Subcutaneous abdominal adipose tissue (tissue), 5 donors: ENCODE measurements around the gene ECHDC1.
"Not testable (repeated sequence)": the region's sequence is repeated elsewhere in the genome, so short reads cannot be mapped to it uniquely, and the experiment has no call there.

Source experiments
- H3K27ac ChIP-seq: one replicate; pipeline ENCODE4 v1.7.0; 2013; ENCODE audit warnings: low read depth, mild to moderate bottlenecking, inconsistent platforms, low read length, moderate library complexity
- H3K27me3 ChIP-seq, 5 donors: one replicate each; pipeline ENCODE4 v1.7.0; 2013; ENCODE audit warnings: low read length in 5 of 5, inconsistent platforms in 1 of 5; ENCODE audit not compliant: control insufficient read depth in 5 of 5, insufficient read depth in 4 of 5
- H3K36me3 ChIP-seq, 5 donors: one replicate each; pipeline ENCODE4 v1.7.0; 2013; ENCODE audit warnings: low read length in 5 of 5; ENCODE audit not compliant: control insufficient read depth in 5 of 5, insufficient read depth in 5 of 5
- H3K4me1 ChIP-seq, 5 donors: one replicate each; pipeline ENCODE4 v1.7.0; 2013; ENCODE audit warnings: low read length in 5 of 5, mild to moderate bottlenecking in 3 of 5, moderate library complexity in 1 of 5; ENCODE audit not compliant: control insufficient read depth in 5 of 5, insufficient read depth in 5 of 5
- H3K4me3 ChIP-seq, 5 donors: one replicate each; pipeline ENCODE4 v1.7.0; 2013; ENCODE audit warnings: low read length in 5 of 5, low read depth in 1 of 5
- H3K9ac ChIP-seq, 5 donors: one replicate each; pipeline ENCODE4 v1.7.0; 2013; ENCODE audit warnings: low read length in 5 of 5, mild to moderate bottlenecking in 4 of 5, moderate library complexity in 3 of 5
- H3K9me3 ChIP-seq, 5 donors: one replicate each; pipeline ENCODE4 v1.7.0; 2013; ENCODE audit warnings: low read length in 5 of 5; ENCODE audit not compliant: control insufficient read depth in 5 of 5
- donor health status: healthy.
- donor health status: healthy.
- donor health status: healthy.
- donor health status: healthy.
- donor health status: healthy.

Gene ECHDC1

GRCh38 chr6:127342946-127343808 is at the start of gene ECHDC1:
TSS of gene ECHDC1 (minus strand) at chr6:127343609. CDS start at chr6:127331028, 12,581 bp downstream.
- no peaks in the 10 kb centered on the region for H3K27me3 ChIP-seq
- H3K9me3 ChIP-seq = no peaks in the 10 kb centered on the region
- no peaks in the 10 kb centered on the region for H3K36me3 ChIP-seq
- peak within 1 kb of the TSS; percentile 70 to 98 (median 94) for H3K9ac ChIP-seq
- peak within 1 kb of the TSS; percentile 92 for H3K27ac ChIP-seq
- peak within 1 kb of the TSS; percentile 89 to 100 (median 99) for H3K4me3 ChIP-seq
- H3K4me1 ChIP-seq = peaks cover 8 to 50% (median 41%) of the 10 kb centered on the region in 5 donors

DNA sequence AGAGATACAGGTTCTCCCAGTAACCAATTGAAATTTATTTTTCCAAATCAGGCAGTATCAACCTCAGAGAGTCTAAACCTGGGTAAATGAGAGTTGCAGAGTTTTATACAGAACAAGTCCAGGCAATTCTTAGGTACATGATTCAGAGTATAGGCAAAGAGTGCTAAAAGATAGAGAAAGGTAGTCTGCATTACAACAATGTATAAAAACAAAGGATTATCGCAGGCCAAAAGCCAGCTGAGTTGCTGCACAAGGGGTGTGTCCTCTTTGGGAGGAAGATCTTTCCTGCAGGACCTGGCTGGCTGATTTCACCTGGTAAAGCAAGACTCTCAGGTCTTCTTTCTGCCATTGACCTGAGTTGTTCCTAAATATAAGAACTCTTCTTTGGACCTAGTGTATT is 48.9 kb upstream of the ECHDC1 start:
- H3K9me3 ChIP-seq = no peaks in the 10 kb centered on the region
- no peak overlapping the region for H3K9ac ChIP-seq
- H3K27me3 ChIP-seq = no peaks in the 10 kb centered on the region
- H3K4me3 ChIP-seq = no peak overlapping the region
- no peaks in the 10 kb centered on the region for H3K36me3 ChIP-seq
- H3K4me1 ChIP-seq = peaks cover 0 to 18% (median 5%) of the 10 kb centered on the region in 5 donors
- no peak overlapping the region for H3K27ac ChIP-seq

- no peak overlapping the region for H3K4me3 ChIP-seq
- H3K9me3 ChIP-seq = no peaks in the 10 kb centered on the region
- H3K36me3 ChIP-seq = no peaks in the 10 kb centered on the region
- no peaks in the 10 kb centered on the region for H3K27me3 ChIP-seq
- H3K9ac ChIP-seq = no peak overlapping the region
- H3K4me1 ChIP-seq = peaks cover 0 to 14% (median 5%) of the 10 kb centered on the region in 5 donors
- H3K27ac ChIP-seq = no peak overlapping the region
These were observed 47.9 kb upstream of the ECHDC1 start for GRCh38 chr6:127391094-127391953.

DNA sequence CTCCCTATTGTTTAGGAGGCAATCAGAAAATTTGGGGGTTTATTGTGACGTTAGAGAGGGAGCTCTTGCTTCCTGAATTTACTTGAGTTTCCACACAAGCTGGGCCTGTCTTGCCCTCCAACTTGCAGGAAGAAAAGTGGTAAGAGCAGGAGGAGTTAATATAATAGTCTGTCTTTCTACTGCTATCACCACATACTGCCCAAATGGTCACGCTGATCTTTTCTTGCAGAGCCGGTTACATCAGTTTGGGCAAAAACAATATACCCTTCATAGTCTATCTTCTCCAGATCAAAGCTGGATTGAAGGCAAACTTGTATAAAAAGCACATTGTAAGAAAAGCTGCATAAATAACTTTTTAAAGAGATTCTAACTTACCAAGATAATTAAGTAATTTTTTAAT is 46.3 kb upstream of the ECHDC1 start:
- no peak overlapping the region for H3K4me3 ChIP-seq
- no peak overlapping the region for H3K9ac ChIP-seq
- no peak overlapping the region for H3K27ac ChIP-seq
- no peaks in the 10 kb centered on the region for H3K27me3 ChIP-seq
- H3K9me3 ChIP-seq = no peaks in the 10 kb centered on the region
- no peaks in the 10 kb centered on the region for H3K36me3 ChIP-seq
- peaks cover 0 to 14% (median 5%) of the 10 kb centered on the region in 5 donors for H3K4me1 ChIP-seq

DNA sequence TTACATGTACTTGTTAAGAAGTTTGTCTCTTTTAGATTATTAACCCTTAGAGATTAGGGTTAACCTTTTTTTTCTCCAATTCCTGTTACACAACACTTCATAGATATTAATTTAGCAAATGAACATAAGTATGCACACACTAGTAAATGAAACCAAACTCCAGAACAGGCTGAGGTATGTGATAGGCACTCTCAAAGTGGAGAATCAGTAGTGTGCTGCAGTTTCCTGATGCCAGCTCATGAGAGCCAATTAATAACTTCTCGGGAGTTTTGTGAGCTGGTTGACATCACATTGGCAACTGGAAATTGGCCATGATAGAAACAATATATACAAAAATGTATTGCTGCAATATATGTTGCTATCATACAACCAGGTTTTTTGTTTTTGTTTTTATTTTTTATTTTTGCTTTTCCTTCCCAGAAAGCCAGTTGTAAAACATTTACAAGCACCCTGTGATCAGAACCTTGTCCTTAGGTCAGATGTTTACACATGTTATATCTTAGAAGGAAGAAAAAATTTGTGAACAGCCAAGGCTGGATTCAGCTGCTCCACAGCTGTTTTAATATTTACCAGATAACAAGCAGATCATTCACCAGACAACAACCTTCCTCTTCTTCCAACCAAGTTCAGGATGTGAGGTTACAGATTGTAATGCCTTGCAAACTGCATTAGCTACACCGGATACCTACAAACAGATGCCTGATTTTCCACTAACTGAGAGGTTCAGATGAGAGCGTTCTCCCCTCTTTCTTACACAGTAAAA is 42.4 kb upstream of the ECHDC1 start:
- no peak overlapping the region for H3K9ac ChIP-seq

GRCh38 chr6:127384848-127385247 is 41.4 kb upstream of the ECHDC1 start:
- H3K27me3 ChIP-seq, H3K9ac ChIP-seq, H3K9me3 ChIP-seq, H3K4me3 ChIP-seq, H3K27ac ChIP-seq, H3K4me1 ChIP-seq, H3K36me3 ChIP-seq: not testable (repeated sequence)

More for the DNA sequence above, 42.4 kb upstream of the ECHDC1 start:
- H3K4me3 ChIP-seq = no peak overlapping the region
- no peaks in the 10 kb centered on the region for H3K36me3 ChIP-seq
- no peaks in the 10 kb centered on the region for H3K27me3 ChIP-seq
- no peak overlapping the region for H3K27ac ChIP-seq
- peaks cover 0 to 2% (median 0%) of the 10 kb centered on the region in 5 donors for H3K9me3 ChIP-seq
- peaks cover 0 to 17% (median 5%) of the 10 kb centered on the region in 5 donors for H3K4me1 ChIP-seq

DNA sequence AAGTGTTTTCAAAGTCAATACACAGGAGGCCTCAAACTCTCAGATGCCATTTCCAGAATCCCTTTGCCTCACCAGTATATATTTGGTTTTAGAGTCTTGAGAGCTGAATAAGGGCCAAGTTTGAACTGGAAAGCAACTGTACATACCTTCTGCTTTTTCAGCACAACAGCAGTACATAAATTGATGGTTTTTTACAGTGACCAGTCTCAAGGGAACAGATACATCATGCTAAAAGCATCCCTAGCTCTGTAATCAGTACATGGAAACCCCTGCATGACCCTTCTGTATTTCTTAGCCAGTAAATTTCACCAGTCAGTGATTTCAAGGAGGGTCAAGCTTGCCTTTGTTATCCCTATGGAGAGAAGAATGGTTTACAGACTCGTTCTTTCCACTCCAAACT is 40.6 kb upstream of the ECHDC1 start:
- peaks cover 0 to 9% (median 5%) of the 10 kb centered on the region in 5 donors for H3K4me1 ChIP-seq
- no peaks in the 10 kb centered on the region for H3K36me3 ChIP-seq
- no peak overlapping the region for H3K9ac ChIP-seq
- peaks cover 0 to 2% (median 0%) of the 10 kb centered on the region in 5 donors for H3K9me3 ChIP-seq
- peak overlapping the region; percentile 27 for H3K27ac ChIP-seq
- no peaks in the 10 kb centered on the region for H3K27me3 ChIP-seq
- H3K4me3 ChIP-seq = no peak overlapping the region

DNA sequence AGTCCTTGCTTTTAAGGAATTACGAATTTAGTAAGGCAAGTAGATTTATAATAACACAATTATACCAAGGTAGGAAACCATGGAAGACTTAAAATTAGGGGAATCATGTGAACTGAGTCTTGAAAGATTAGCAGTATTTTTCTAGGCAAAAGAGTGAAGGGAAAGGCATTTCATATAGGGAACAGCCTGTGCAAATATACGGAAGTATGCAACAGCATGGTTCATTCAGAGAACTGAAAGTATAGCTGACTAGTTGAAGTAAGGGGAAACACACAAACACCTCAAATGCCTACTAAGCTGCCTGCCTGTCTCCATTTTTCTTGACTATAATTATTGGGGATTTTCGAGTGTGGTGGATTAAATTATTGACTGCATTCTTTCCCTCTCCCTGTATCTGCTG is 39.0 kb upstream of the ECHDC1 start:
- no peak overlapping the region for H3K9ac ChIP-seq
- H3K36me3 ChIP-seq = no peaks in the 10 kb centered on the region
- H3K27me3 ChIP-seq = no peaks in the 10 kb centered on the region
- peaks cover 0 to 2% (median 0%) of the 10 kb centered on the region in 5 donors for H3K9me3 ChIP-seq
- no peak overlapping the region for H3K27ac ChIP-seq
- H3K4me3 ChIP-seq = no peak overlapping the region
- peaks cover 0 to 9% (median 5%) of the 10 kb centered on the region in 5 donors for H3K4me1 ChIP-seq

DNA sequence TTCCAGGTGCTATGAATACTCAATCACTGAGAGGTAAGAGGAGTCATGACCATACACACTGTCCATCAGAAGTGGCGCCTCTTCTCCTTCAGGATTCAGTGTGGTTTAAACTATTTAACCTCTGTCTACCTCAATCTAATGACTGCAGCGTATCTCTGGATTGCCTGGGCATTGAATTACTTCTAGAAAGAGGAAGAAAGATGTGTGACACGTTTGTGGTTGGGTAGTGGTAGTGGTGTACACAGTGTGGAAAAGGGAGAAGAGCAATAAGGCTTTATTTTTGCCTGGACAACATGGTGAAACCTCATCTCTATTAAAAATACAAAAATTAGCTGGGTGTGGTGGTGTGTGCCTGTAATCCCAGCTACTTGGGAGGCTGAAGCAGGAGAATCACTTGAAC is 38.0 kb upstream of the ECHDC1 start:
- H3K4me1 ChIP-seq = peaks cover 0 to 18% (median 9%) of the 10 kb centered on the region in 5 donors
- H3K9me3 ChIP-seq = peaks cover 0 to 2% (median 0%) of the 10 kb centered on the region in 5 donors
- H3K36me3 ChIP-seq = no peaks in the 10 kb centered on the region
- no peak overlapping the region for H3K9ac ChIP-seq
- H3K27me3 ChIP-seq = no peaks in the 10 kb centered on the region
- no peak overlapping the region for H3K27ac ChIP-seq
- H3K4me3 ChIP-seq = no peak overlapping the region
